ENCODE measurements around the gene PLPP3. TPM values are rescaled to one million over a fixed set of nuclear protein-coding genes. Genes with fewer than 3 reads are reported as not detected.
A peak's percentile ranks its signal among the peaks of the same experiment; 100 is the strongest.

Gene PLPP3
- total and polyA plus RNA-seq, 12 donors: 16.2 to 136 (median 77.8) TPM

- Histone ChIP-seq H3K4me1 (peaks cover 33 to 100% (median 96%) of the 10 kb centered on the region in 9 donors), H3K9me3 (no peaks in the 10 kb centered on the region), H3K4me3 (no peak overlapping the region), H3K36me3 (peaks cover 0 to 2% (median 0%) of the 10 kb centered on the region in 9 donors), H3K27me3 (no peaks in the 10 kb centered on the region), H3K27ac (peak overlapping the region in 8 of 10 donors; percentile 24 to 85 (median 66))
- intact Hi-C loops (cut with DNase I): no loop called here
- no peak for TF ChIP-seq CTCF (IDR thresholded peaks at IDR 0.05)
- DNase-seq (no peak), ATAC-seq (peak in 1 of 8 donors; percentile 35)
- WGBS, 2 donors: 76 to 79% methylated on average over 3 of the region's 3 CpGs
These were observed 27.7 kb downstream of the PLPP3 start for GRCh38 chr1:56551691-56552090.

- peak overlapping the region in 9 of 10 donors; percentile 24 to 85 (median 69) for H3K27ac ChIP-seq
- H3K36me3 ChIP-seq: peaks cover 0 to 2% (median 0%) of the 10 kb centered on the region in 9 donors
- no peaks in the 10 kb centered on the region for H3K27me3 ChIP-seq
- intact Hi-C loops (cut with DNase I): no loop called here
- H3K4me3 ChIP-seq: no peak overlapping the region
- DNase-seq: no peak
- H3K4me1 ChIP-seq: peaks cover 38 to 100% (median 96%) of the 10 kb centered on the region in 9 donors
- H3K9me3 ChIP-seq: no peaks in the 10 kb centered on the region
- peak in 1 of 8 donors; percentile 16 for ATAC-seq
- no peak for TF ChIP-seq CTCF (IDR thresholded peaks at IDR 0.05)
- 59 to 62% methylated on average over 4 of the region's 4 CpGs for WGBS, 2 donors
These were observed 28.5 kb downstream of the PLPP3 start for GRCh38 chr1:56550859-56551188.

GRCh38 chr1:56550138-56550858, 29.1 kb downstream of the PLPP3 start:
- intact Hi-C loops (cut with DNase I): no loop called here
- Histone ChIP-seq H3K4me3 (peak overlapping the region in 2 of 10 donors; percentile 1 to 6), H3K36me3 (peaks cover 0 to 2% (median 0%) of the 10 kb centered on the region in 9 donors), H3K4me1 (peaks cover 42 to 100% (median 96%) of the 10 kb centered on the region in 9 donors), H3K9me3 (no peaks in the 10 kb centered on the region), H3K27ac (peak overlapping the region in 9 of 10 donors; percentile 24 to 85 (median 69)), H3K27me3 (no peaks in the 10 kb centered on the region)
- DNase-seq (no peak), ATAC-seq (peak in 6 of 8 donors; percentile 12 to 70 (median 46))
- TF ChIP-seq CTCF (IDR thresholded peaks at IDR 0.05): no peak
- 56 to 67% methylated on average over 5 of the region's 5 CpGs for WGBS, 2 donors

GRCh38 chr1:56548571-56548970, 30.8 kb downstream of the PLPP3 start:
- Histone ChIP-seq H3K27me3 (no peaks in the 10 kb centered on the region), H3K9me3 (no peaks in the 10 kb centered on the region), H3K27ac (peak overlapping the region in 9 of 10 donors; percentile 24 to 85 (median 69)), H3K36me3 (peaks cover 0 to 2% (median 0%) of the 10 kb centered on the region in 9 donors), H3K4me1 (peaks cover 43 to 100% (median 99%) of the 10 kb centered on the region in 9 donors), H3K4me3 (no peak overlapping the region)
- ATAC-seq: no peak
- intact Hi-C loops (cut with DNase I): loop anchor here in 1 of 10 donors (5.0 kb wide), 1 partner anchor 41 kb away; no protein-coding TSS in a partner anchor
- TF ChIP-seq CTCF (IDR thresholded peaks at IDR 0.05): no peak
- no peak for DNase-seq
